ENCODE data around the gene TSC22D2.

- TF ChIP-seq, protein P1, sequence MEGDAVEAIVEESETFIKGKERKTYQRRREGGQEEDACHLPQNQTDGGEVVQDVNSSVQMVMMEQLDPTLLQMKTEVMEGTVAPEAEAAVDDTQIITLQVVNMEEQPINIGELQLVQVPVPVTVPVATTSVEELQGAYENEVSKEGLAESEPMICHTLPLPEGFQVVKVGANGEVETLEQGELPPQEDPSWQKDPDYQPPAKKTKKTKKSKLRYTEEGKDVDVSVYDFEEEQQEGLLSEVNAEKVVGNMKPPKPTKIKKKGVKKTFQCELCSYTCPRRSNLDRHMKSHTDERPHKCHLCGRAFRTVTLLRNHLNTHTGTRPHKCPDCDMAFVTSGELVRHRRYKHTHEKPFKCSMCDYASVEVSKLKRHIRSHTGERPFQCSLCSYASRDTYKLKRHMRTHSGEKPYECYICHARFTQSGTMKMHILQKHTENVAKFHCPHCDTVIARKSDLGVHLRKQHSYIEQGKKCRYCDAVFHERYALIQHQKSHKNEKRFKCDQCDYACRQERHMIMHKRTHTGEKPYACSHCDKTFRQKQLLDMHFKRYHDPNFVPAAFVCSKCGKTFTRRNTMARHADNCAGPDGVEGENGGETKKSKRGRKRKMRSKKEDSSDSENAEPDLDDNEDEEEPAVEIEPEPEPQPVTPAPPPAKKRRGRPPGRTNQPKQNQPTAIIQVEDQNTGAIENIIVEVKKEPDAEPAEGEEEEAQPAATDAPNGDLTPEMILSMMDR (IDR thresholded peaks at IDR 0.05) = no peak
- TF ChIP-seq POLR2A (IDR thresholded peaks at IDR 0.05) = no peak
Measured at GRCh38 chr3:150464684-150465083, 56.6 kb downstream of the TSC22D2 start.
